ENCODE results near the gene HFE. TPM values are rescaled to one million over a fixed set of nuclear protein-coding genes. Genes with fewer than 3 reads are reported as not detected.
"Not testable (repeated sequence)": the region's sequence is repeated elsewhere in the genome, so short reads cannot be mapped to it uniquely, and the experiment has no call there.

HFE gene
- total RNA-seq, 2 experiments from 2014 or later: 1.1 to 1.4 TPM

DNA sequence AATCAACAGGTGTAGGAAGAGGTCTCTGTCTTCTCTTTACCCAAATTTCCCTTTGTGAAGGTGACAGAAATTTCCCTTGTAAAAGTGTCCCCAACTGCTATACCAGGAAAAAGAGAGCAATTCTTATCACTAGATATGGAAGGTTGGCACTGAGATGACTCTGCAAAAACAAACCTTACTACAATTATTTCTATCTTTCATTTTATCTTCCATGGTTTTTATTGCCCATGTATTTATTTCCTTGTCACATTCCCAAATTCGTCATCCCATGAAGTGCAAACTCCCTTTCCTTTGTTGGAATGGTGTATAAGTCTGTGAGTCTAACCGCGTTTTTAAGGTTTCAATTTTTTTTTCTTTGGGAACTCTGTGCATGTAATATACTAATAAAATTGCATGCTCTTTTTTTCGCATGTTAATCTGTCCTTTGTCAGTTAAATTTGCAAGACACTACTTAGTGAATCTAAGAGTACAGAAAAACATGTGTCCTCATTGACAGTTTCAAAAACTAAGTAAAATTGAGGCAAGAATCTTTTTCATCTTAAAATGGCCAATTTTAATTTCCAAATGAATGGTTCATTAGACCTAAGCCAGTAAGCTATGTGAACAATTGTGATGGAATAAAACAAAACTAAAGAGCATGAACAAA lies 35.4 kb upstream of the HFE start:
- Mint-ChIP-seq H3K4me3 (no peak overlapping the region), H3K9me3 (ENCODE audit: low read depth) (no peaks in the 10 kb centered on the region), H3K27ac (no peak overlapping the region), H3K4me1 (peaks cover 11% of the 10 kb centered on the region), H3K27me3 (no peaks in the 10 kb centered on the region), H3K36me3 (ENCODE audit: low read depth) (peaks cover 11% of the 10 kb centered on the region)
- POLR2A ChIA-PET: interaction anchor here (0.5 kb wide), 1 partner anchor 12 kb away, joined by 3 read pairs; no protein-coding TSS in a partner anchor
- DNase-seq: no peak
- intact Hi-C loops (cut with DNase I, micrococcal nuclease): no loop called here
- CTCF ChIA-PET: interaction anchor here (0.6 to 1.3 kb wide), 2 partner anchors 23 to 37 kb away, joined by 3 read pairs; no protein-coding TSS in a partner anchor
- ATAC-seq: no peak

DNA sequence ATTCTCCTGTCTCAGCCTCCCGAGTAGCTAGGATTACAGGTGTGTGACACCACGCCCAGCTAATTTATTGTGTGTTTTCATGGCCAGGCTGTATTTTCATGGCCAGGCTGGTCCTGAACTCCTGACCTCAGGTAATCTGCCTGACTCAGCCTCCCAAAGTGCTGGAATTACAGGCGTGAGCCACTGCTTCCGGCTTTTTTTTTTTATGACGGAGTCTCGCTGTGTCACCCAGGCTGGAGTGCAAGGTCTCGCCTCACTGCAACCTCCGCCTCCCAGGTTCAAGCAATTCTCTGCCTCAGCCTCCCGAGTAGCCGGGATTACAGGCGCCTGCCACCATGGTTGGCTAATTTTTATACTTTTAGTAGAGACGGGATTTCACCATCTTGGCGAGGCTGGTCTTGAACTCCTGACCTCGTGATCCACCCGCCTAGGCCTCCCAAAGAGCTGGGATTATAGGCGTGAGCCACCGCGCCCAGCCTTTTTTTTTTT lies 34.4 kb upstream of the HFE start:
- intact Hi-C loops (cut with DNase I, micrococcal nuclease); H3K4me3 Mint-ChIP-seq: not testable (repeated sequence)

DNA sequence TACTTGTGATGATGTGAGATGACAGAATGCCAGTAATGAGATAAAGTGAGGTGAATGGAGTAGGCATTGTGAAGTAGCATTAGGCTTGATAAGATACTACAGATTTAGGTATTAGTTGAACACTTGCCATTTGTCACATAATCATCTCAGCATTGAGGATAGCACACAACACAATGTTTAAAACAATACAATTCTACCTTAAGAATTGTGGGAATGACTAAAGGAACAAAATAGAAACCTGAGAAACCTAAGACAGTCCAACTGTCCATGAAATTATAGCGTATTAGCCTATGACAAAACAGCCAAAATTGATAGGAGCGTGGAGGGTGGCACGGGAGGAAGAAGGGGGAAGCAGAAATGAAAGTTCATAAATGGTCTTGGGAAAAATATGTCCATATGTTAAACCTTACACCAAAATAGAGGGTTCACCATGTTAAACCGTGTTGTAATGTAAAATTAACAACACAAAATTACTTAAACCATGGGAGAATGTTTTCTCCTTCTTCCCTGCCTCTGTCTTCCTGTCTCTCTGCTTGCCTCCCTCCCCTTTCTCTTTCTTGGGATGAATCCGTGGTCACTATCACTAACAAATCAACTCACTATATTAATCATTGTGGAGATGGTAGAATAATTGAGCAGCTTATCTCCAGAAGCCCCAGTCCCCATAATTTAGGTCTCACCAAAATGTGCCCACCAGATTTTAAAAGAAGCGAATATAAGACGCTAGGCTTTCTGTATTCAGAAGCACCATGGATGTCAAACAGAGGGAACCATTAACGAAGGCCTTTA lies 33.0 kb upstream of the HFE start:
- H3K36me3 Mint-ChIP-seq (ENCODE audit: low read depth): peaks cover 11% of the 10 kb centered on the region
- intact Hi-C loops (cut with DNase I, micrococcal nuclease): loop anchor here (2.0 kb wide), 4 partner anchors 61 to 1079 kb away; a partner anchor contains a TSS
- ChIA-PET CTCF (interaction anchor here (1.6 kb wide), 1 partner anchor 9 kb away, joined by 4 read pairs; a partner anchor contains a TSS), POLR2A (interaction anchor here (1.2 to 2.3 kb wide), 2 partner anchors 10 to 28 kb away, joined by 3 to 14 read pairs; a partner anchor contains a TSS)
- H3K9me3 Mint-ChIP-seq (ENCODE audit: low read depth): no peaks in the 10 kb centered on the region
- no peaks in the 10 kb centered on the region for H3K27me3 Mint-ChIP-seq
- H3K4me3 Mint-ChIP-seq: peak overlapping the region; percentile 96
- DNase-seq (no peak), ATAC-seq (no peak)
- H3K27ac Mint-ChIP-seq: peak overlapping the region; percentile 99
- H3K4me1 Mint-ChIP-seq: peaks cover 13% of the 10 kb centered on the region

More for the DNA sequence above, 34.4 kb upstream of the HFE start:
- H3K36me3 Mint-ChIP-seq (ENCODE audit: low read depth): peaks cover 11% of the 10 kb centered on the region
- ChIA-PET POLR2A (interaction anchor here (0.7 to 2.3 kb wide), 3 partner anchors 9 to 27 kb away, joined by 3 to 14 read pairs (median 3); a partner anchor contains a TSS), CTCF (interaction anchor here (0.8 to 1.3 kb wide), 2 partner anchors 13 to 24 kb away, joined by 3 read pairs; no protein-coding TSS in a partner anchor)
- peaks cover 13% of the 10 kb centered on the region for H3K4me1 Mint-ChIP-seq
- DNase-seq; ATAC-seq; H3K27me3 Mint-ChIP-seq; H3K27ac Mint-ChIP-seq; H3K9me3 Mint-ChIP-seq (ENCODE audit: low read depth): not testable (repeated sequence)

DNA sequence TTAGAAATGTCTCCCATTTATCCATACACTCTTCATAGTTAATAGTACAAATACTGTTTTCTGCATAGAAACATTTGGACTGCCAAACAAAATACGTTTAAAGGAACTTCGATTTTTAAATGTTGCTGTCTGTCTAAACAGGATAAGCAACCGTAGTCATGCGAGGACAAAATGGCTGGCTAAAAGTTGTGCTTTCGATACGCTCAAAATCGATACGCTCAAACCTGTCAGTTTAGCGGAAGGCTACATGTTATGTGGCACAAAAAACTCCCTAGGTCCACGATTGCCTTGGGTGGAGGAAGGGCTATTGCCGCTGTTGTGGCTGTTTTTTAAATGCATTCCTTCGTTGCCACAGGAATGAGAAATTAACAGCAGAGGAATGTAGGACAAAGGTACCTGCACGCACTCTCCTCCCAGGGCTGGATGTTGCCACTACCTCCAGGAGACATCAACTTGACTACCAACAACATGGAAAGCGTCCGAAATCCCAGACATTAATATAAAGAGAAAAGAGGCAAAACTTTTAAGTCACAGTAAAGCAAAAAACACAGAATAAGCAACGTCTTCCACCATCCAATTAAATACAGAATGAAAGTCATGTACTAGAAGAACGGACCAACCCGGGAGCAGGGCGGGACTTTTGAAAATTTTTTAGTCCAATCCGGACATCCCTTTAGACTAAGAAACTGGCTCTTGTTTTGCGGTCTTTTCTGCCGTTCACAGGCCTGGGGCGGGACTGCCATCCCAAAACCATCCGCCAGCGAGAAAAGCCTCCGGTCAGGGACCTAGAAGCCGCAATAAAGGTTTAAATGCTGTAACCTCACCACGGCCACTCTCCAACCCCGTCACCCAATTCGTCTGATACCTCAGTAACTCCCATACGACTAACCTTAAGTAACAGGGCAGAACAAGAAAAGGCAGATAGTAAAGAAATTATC lies 32.2 kb upstream of the HFE start:
- POLR2A ChIA-PET: interaction anchor here (0.6 to 2.9 kb wide), 14 partner anchors 10 to 179 kb away, joined by 3 to 107 read pairs (median 20); a partner anchor contains a TSS
- ATAC-seq (peak; percentile 70), DNase-seq (peak; percentile 91)
- CTCF ChIA-PET: interaction anchor here (1.4 to 2.1 kb wide), 5 partner anchors 9 to 44 kb away, joined by 4 to 13 read pairs (median 4); a partner anchor contains a TSS
- no peaks in the 10 kb centered on the region for H3K27me3 Mint-ChIP-seq
- H3K9me3 Mint-ChIP-seq (ENCODE audit: low read depth): no peaks in the 10 kb centered on the region
- H3K27ac Mint-ChIP-seq: peak overlapping the region; percentile 99
- intact Hi-C loops (cut with DNase I, micrococcal nuclease): loop anchor here (1.0 to 5.0 kb wide), 11 partner anchors 10 to 1078 kb away; a partner anchor contains a TSS
- H3K4me3 Mint-ChIP-seq: peak overlapping the region; percentile 96
- H3K36me3 Mint-ChIP-seq (ENCODE audit: low read depth): peaks cover 11% of the 10 kb centered on the region
- H3K4me1 Mint-ChIP-seq: peaks cover 13% of the 10 kb centered on the region

DNA sequence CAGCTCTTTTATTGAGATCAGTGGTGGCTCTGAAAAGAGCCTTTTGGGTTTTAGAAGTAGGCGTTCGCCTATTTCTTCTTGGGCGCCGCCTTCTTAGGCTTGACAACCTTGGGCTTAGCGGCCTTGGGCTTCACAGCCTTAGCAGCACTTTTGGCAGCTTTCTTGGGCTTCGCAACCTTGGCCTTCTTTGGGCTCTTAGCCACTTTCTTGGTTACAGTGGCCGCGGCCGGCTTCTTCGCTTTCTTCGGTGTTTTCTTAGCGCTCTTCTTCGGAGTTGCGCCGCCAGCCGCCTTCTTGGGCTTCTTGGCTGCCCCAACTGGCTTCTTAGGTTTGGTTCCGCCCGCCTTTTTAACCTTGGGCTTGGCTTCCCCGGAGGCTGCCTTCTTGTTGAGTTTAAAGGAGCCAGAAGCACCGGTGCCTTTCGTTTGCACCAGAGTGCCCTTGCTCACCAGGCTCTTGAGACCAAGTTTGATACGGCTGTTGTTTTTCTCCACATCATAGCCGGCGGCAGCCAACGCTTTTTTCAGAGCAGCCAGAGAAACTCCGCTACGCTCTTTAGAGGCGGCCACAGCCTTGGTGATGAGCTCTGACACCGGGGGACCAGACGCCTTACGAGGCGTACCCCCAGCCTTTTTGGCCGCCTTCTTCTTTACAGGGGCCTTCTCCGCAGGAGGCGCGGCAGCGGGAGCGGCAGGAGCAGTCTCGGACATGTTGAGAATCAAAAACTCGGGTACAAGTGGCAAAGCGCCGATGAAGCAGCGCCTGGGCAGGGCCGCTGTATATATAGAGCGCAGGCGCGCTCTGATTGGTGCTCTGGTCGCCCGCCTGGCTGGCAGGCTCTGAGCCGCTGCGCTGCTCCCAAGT lies 31.3 kb upstream of the HFE start:
- Mint-ChIP-seq H3K9me3 (ENCODE audit: low read depth) (no peaks in the 10 kb centered on the region), H3K4me3 (peak overlapping the region; percentile 96), H3K4me1 (peaks cover 13% of the 10 kb centered on the region), H3K36me3 (ENCODE audit: low read depth) (peaks cover 11% of the 10 kb centered on the region), H3K27ac (peak overlapping the region; percentile 99), H3K27me3 (no peaks in the 10 kb centered on the region)
- intact Hi-C loops (cut with DNase I, micrococcal nuclease): loop anchor here (1.0 to 5.0 kb wide), 14 partner anchors 11 to 1077 kb away; a partner anchor contains a TSS
- ATAC-seq (peak; percentile 77), DNase-seq (peak; percentile 93)
- ChIA-PET CTCF (interaction anchor here (1.4 to 2.1 kb wide), 4 partner anchors 9 to 43 kb away, joined by 4 to 13 read pairs (median 4); no protein-coding TSS in a partner anchor), POLR2A (interaction anchor here (0.6 to 2.9 kb wide), 17 partner anchors 11 to 218 kb away, joined by 3 to 107 read pairs (median 10); partner anchors contain the start of gene HFE)

DNA sequence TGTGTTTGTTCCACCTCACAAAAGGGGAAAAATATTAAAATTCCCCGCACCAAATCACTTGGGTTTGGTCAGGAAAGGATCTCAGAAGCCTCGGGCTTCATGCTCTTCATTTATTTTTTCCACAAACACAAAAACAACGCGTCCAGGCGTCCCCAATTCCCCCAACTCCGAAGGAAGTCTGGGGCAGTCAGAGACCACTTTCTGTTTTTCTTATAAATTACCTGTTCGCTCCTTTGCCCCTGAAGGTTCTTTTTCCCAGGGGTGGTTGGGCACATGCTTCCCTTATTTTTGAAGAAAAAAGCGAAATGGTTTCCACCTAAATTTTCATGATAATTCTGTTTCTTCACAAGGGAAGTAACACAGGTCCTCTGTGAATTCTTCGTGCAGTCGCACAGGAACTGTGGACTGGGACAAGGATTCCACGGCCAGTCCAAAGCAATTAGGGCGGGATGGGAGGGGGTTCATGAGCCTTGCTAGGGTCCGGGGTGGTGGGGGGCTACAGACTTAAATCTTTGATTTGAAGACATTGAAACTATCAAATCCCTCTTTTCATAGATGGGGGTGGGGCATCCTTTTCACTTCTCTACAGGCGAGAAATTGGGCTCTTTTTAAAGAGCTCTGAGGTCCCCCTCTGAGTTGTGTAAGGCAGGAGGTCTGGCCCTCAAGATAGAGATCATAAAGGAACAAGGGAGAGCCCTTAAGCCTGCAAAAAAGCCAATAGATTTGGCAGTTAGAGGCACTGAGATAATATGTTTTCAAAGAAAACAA lies 30.5 kb upstream of the HFE start:
- peak overlapping the region; percentile 96 for H3K4me3 Mint-ChIP-seq
- peaks cover 11% of the 10 kb centered on the region for H3K36me3 Mint-ChIP-seq (ENCODE audit: low read depth)
- peak overlapping the region; percentile 99 for H3K27ac Mint-ChIP-seq
- DNase-seq (peak; percentile 33), ATAC-seq (no peak)
- H3K9me3 Mint-ChIP-seq (ENCODE audit: low read depth): no peaks in the 10 kb centered on the region
- H3K4me1 Mint-ChIP-seq: peaks cover 12% of the 10 kb centered on the region
- intact Hi-C loops (cut with DNase I, micrococcal nuclease): loop anchor here (1.0 to 5.0 kb wide), 7 partner anchors 11 to 216 kb away; a partner anchor contains a TSS
- ChIA-PET POLR2A (interaction anchor here (0.6 to 2.9 kb wide), 17 partner anchors 12 to 217 kb away, joined by 3 to 107 read pairs (median 10); partner anchors contain the start of gene HFE), CTCF (interaction anchor here (0.5 to 2.1 kb wide), 5 partner anchors 9 to 331 kb away, joined by 4 to 13 read pairs (median 4); no protein-coding TSS in a partner anchor)
- H3K27me3 Mint-ChIP-seq: no peaks in the 10 kb centered on the region

DNA sequence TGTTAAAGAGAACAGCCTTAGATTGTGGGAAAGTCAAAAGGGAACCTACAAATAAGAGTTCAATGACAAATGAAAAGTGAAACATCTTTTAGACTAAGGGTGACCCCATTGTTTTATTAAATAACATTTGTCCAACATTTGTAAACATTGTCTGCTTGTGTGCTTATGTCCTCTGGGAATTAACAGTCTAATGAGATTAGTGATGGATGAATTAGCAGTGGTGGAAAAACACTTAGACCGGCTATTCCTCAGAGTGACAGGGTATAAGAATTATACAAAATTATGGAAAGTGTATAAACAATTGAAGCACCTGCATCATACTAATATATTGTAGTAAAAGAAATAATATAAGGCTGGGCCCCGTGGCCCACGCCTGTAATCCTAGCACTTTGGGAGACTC lies 29.3 kb upstream of the HFE start:
- Mint-ChIP-seq H3K27ac (no peak overlapping the region), H3K4me3 (no peak overlapping the region), H3K4me1 (peaks cover 10% of the 10 kb centered on the region), H3K36me3 (ENCODE audit: low read depth) (peaks cover 11% of the 10 kb centered on the region), H3K27me3 (no peaks in the 10 kb centered on the region), H3K9me3 (ENCODE audit: low read depth) (no peaks in the 10 kb centered on the region)
- DNase-seq: no peak
- intact Hi-C loops (cut with DNase I, micrococcal nuclease): loop anchor here (2.0 to 5.0 kb wide), 3 partner anchors 45 to 214 kb away; a partner anchor contains a TSS
- ChIA-PET CTCF (interaction anchor here (17.8 kb wide), 1 partner anchor 37 kb away, joined by 376 read pairs; no protein-coding TSS in a partner anchor), POLR2A (interaction anchor here (2.9 kb wide), 2 partner anchors 32 to 46 kb away, joined by 25 to 41 read pairs; a partner anchor contains a TSS)
- ATAC-seq: no peak

DNA sequence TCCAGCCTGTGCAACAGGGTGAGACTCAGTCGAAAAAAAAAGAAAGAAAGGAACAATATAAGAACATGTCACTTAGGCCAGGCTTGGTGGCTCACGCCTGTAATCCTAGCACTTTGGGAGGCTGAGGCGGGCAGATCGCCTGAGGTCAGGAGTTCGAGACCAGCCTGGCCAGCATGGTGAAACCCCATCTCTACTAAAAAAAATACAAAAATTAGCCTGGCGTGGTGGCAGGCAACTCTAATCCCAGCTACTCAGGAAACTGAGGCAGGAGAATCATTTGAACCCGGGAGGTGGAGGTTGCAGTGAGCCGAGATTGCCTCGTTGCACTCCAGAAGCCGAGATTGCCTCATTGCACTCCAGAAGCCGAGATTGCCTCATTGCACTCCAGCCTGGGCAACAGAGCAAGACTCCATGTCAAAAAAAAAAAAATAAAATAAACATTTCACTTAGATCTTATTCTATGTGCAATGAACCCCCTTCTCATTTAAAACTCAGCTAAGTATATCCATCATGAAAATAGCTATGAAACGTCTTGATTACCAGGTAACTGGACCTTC lies 28.7 kb upstream of the HFE start:
- H3K4me3 Mint-ChIP-seq; DNase-seq; H3K27me3 Mint-ChIP-seq; H3K9me3 Mint-ChIP-seq (ENCODE audit: low read depth); ATAC-seq: not testable (repeated sequence)
- H3K4me1 Mint-ChIP-seq: peaks cover 10% of the 10 kb centered on the region
- H3K36me3 Mint-ChIP-seq (ENCODE audit: low read depth): peaks cover 11% of the 10 kb centered on the region
- ChIA-PET POLR2A (interaction anchor here (0.8 to 1.2 kb wide), 2 partner anchors 25 to 32 kb away, joined by 3 to 5 read pairs; a partner anchor contains a TSS), CTCF (interaction anchor here (0.6 to 17.8 kb wide), 4 partner anchors 10 to 37 kb away, joined by 3 to 376 read pairs (median 4); no protein-coding TSS in a partner anchor)
- intact Hi-C loops (cut with DNase I, micrococcal nuclease): loop anchor here (5.0 kb wide), 2 partner anchors 139 to 214 kb away; a partner anchor contains a TSS
- H3K27ac Mint-ChIP-seq: peak overlapping the region; percentile 65

Data from activated CD4-positive, alpha-beta T cell treated with anti-CD3 and anti-CD28 coated beads for 36 hours (primary cell).